ENCODE measurements around the gene HOXD11.

The HOXD11 gene

GRCh38 chr2:176093898-176094249, 13.2 kb upstream of the HOXD11 start:
- Histone ChIP-seq H3K79me2 (ENCODE audit: low read length) (no peaks in the 10 kb centered on the region), H4K20me1 (ENCODE audit: insufficient read depth, low read length) (no peaks in the 10 kb centered on the region), H3K4me1 (ENCODE audit: low read length) (peaks cover 7% of the 10 kb centered on the region), H3K27me3 (ENCODE audit: low read depth, low read length) (no peaks in the 10 kb centered on the region; the same call in 1 of the 2 replicates), H3K27ac (ENCODE audit: low read length) (no peak overlapping the region), H3K9ac (ENCODE audit: low read length) (no peak overlapping the region), H3K36me3 (replicated peaks; ENCODE audit: low read depth, low read length) (no peaks in the 10 kb centered on the region), H3K9me3 (ENCODE audit: insufficient read depth, low read length) (no peaks in the 10 kb centered on the region), H3K4me3 (ENCODE audit: low read length) (no peak overlapping the region), H3K4me2 (ENCODE audit: low read length) (no peak overlapping the region), H2AFZ (ENCODE audit: low read depth, low read length) (no peak overlapping the region)
- TF ChIP-seq CTCF (IDR thresholded peaks at IDR 0.05; ENCODE audit: low read depth, low read length) (no peak), EZH2phosphoT487 (IDR thresholded peaks at IDR 0.05; ENCODE audit: low read depth) (no peak)

DNA sequence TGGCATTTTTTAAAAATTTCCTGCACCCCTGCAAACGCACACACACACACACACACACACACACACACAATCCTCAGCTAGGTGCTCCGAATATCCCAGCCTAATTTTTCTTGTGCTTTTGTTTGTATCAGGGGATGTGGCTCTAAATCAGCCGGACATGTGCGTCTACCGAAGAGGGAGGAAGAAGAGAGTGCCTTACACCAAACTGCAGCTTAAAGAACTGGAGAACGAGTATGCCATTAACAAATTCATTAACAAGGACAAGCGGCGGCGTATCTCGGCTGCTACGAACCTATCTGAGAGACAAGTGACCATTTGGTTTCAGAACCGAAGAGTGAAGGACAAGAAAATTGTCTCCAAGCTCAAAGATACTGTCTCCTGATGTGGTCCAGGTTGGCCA, 12.7 kb upstream of the HOXD11 start:
- peaks cover 7% of the 10 kb centered on the region for H3K4me1 ChIP-seq (ENCODE audit: low read length)
- H3K27me3 ChIP-seq (ENCODE audit: low read depth, low read length), result no peaks in the 10 kb centered on the region
- no peak overlapping the region for H3K4me2 ChIP-seq (ENCODE audit: low read length)
- no peaks in the 10 kb centered on the region for H3K9me3 ChIP-seq (ENCODE audit: insufficient read depth, low read length)
- no peak overlapping the region for H2AFZ ChIP-seq (ENCODE audit: low read depth, low read length)
- H3K36me3 ChIP-seq (replicated peaks; ENCODE audit: low read depth, low read length), result no peaks in the 10 kb centered on the region
- H3K9ac ChIP-seq (ENCODE audit: low read length), result no peak overlapping the region
- no peaks in the 10 kb centered on the region for H3K79me2 ChIP-seq (ENCODE audit: low read length)
- no peaks in the 10 kb centered on the region for H4K20me1 ChIP-seq (ENCODE audit: insufficient read depth, low read length)
- H3K27ac ChIP-seq (ENCODE audit: low read length), result no peak overlapping the region
- TF ChIP-seq CTCF (IDR thresholded peaks at IDR 0.05; ENCODE audit: low read depth, low read length), result no peak
- TF ChIP-seq EZH2phosphoT487 (IDR thresholded peaks at IDR 0.05; ENCODE audit: low read depth), result no peak
- no peak overlapping the region for H3K4me3 ChIP-seq (ENCODE audit: low read length)

DNA sequence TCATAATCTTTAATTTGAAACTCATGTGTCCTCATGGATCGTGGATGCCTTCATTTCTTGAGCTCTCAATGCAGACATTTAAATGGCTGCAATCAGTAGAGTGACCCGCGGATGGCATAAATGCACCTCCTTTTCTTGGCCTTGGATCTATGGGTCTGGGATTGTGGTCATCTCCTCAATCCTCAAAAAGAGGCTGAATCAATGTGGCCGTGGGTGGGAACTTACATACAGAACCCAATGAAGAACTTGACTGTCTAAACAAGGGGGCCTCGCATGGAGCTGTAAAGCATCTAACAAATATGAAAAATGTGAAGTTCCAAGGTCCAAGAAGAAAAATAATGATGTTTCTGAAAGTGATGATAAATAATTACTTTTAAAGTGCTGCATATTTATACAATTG, 11.7 kb upstream of the HOXD11 start:
- Histone ChIP-seq H2AFZ (ENCODE audit: low read depth, low read length) (no peak overlapping the region), H3K36me3 (replicated peaks; ENCODE audit: low read depth, low read length) (no peaks in the 10 kb centered on the region), H3K27me3 (ENCODE audit: low read depth, low read length) (no peaks in the 10 kb centered on the region), H3K4me2 (ENCODE audit: low read length) (no peak overlapping the region), H3K9me3 (ENCODE audit: insufficient read depth, low read length) (no peaks in the 10 kb centered on the region), H3K9ac (ENCODE audit: low read length) (no peak overlapping the region), H4K20me1 (ENCODE audit: insufficient read depth, low read length) (no peaks in the 10 kb centered on the region), H3K4me1 (ENCODE audit: low read length) (peaks cover 7% of the 10 kb centered on the region), H3K4me3 (ENCODE audit: low read length) (no peak overlapping the region), H3K79me2 (ENCODE audit: low read length) (no peaks in the 10 kb centered on the region), H3K27ac (ENCODE audit: low read length) (no peak overlapping the region)
- TF ChIP-seq EZH2phosphoT487 (IDR thresholded peaks at IDR 0.05; ENCODE audit: low read depth) (no peak), CTCF (IDR thresholded peaks at IDR 0.05; ENCODE audit: low read depth, low read length) (no peak)

- H3K36me3 ChIP-seq (replicated peaks; ENCODE audit: low read depth, low read length), result no peaks in the 10 kb centered on the region
- H3K9ac ChIP-seq (ENCODE audit: low read length), result peak overlapping the region; percentile 77
- peak overlapping the region; percentile 99 for H3K4me2 ChIP-seq (ENCODE audit: low read length)
- H3K9me3 ChIP-seq (ENCODE audit: insufficient read depth, low read length), result no peaks in the 10 kb centered on the region
- H3K27ac ChIP-seq (ENCODE audit: low read length), result peak overlapping the region; percentile 51
- peak overlapping the region; percentile 81 for H3K4me3 ChIP-seq (ENCODE audit: low read length)
- no peaks in the 10 kb centered on the region for H4K20me1 ChIP-seq (ENCODE audit: insufficient read depth, low read length)
- peak overlapping the region; percentile 98 for H2AFZ ChIP-seq (ENCODE audit: low read depth, low read length)
- no peaks in the 10 kb centered on the region for H3K79me2 ChIP-seq (ENCODE audit: low read length)
- H3K27me3 ChIP-seq (ENCODE audit: low read depth, low read length), result no peaks in the 10 kb centered on the region
- TF ChIP-seq EZH2phosphoT487 (IDR thresholded peaks at IDR 0.05; ENCODE audit: low read depth) (no peak), CTCF (IDR thresholded peaks at IDR 0.05; ENCODE audit: low read depth, low read length) (no peak)
- H3K4me1 ChIP-seq (ENCODE audit: low read length), result peaks cover 7% of the 10 kb centered on the region
These were observed 10.7 kb upstream of the HOXD11 start for GRCh38 chr2:176096243-176096985.
